ENCODE data around the gene NANP. TPM values are rescaled to one million over a fixed set of nuclear protein-coding genes. Genes with fewer than 3 reads are reported as not detected.
"Not testable (repeated sequence)": the region's sequence is repeated elsewhere in the genome, so short reads cannot be mapped to it uniquely, and the experiment has no call there.

Gene NANP
- total RNA-seq, 3 donors from 2014 or later = 2.5 to 4.9 (median 2.6) TPM

- Histone ChIP-seq H3K36me3 (ENCODE audit: low read depth) (no peaks in the 10 kb centered on the region), H3K4me1 (ENCODE audit: low read depth) (peaks cover 12% of the 10 kb centered on the region), H3K4me3 (no peak overlapping the region), H3K9me3 (no peaks in the 10 kb centered on the region)
- intact Hi-C loops (cut with DNase I, micrococcal nuclease) = no loop called here
- TF ChIP-seq CTCF (IDR thresholded peaks at IDR 0.05) = no peak
- ATAC-seq (no peak), DNase-seq (no peak)
Measured at GRCh38 chr20:25622049-25622448, 1.8 kb downstream of the NANP start.

- no peak for TF ChIP-seq CTCF (IDR thresholded peaks at IDR 0.05)
- H3K36me3 ChIP-seq (ENCODE audit: low read depth) = no peaks in the 10 kb centered on the region
- no peak overlapping the region for H3K4me3 ChIP-seq
- peaks cover 7% of the 10 kb centered on the region for H3K4me1 ChIP-seq (ENCODE audit: low read depth)
- ATAC-seq = no peak
- no peaks in the 10 kb centered on the region for H3K9me3 ChIP-seq
- no peak for DNase-seq
- intact Hi-C loops (cut with DNase I, micrococcal nuclease) = no loop called here
Measured at GRCh38 chr20:25619514-25619913, 4.3 kb downstream of the NANP start.

GRCh38 chr20:25608774-25609173, 15.0 kb downstream of the NANP start:
- no peak for DNase-seq
- ATAC-seq = no peak
- intact Hi-C loops (cut with DNase I, micrococcal nuclease) = no loop called here
- TF ChIP-seq CTCF (IDR thresholded peaks at IDR 0.05) = no peak
- Histone ChIP-seq H3K4me1 (ENCODE audit: low read depth) (no peaks in the 10 kb centered on the region), H3K4me3 (no peak overlapping the region), H3K36me3 (ENCODE audit: low read depth) (no peaks in the 10 kb centered on the region), H3K9me3 (no peaks in the 10 kb centered on the region)

GRCh38 chr20:25606094-25606695, 17.6 kb downstream of the NANP start:
- DNase-seq (no peak), ATAC-seq (no peak)
- Histone ChIP-seq H3K4me3 (no peak overlapping the region), H3K9me3 (no peaks in the 10 kb centered on the region), H3K36me3 (ENCODE audit: low read depth) (no peaks in the 10 kb centered on the region), H3K4me1 (ENCODE audit: low read depth) (no peaks in the 10 kb centered on the region)
- no peak for TF ChIP-seq CTCF (IDR thresholded peaks at IDR 0.05)
- intact Hi-C loops (cut with DNase I, micrococcal nuclease) = no loop called here

GRCh38 chr20:25605148-25605547, 18.7 kb downstream of the NANP start:
- H3K36me3 ChIP-seq (ENCODE audit: low read depth) = no peaks in the 10 kb centered on the region
- DNase-seq = no peak
- intact Hi-C loops (cut with DNase I, micrococcal nuclease) = no loop called here
- H3K4me3 ChIP-seq = no peak overlapping the region
- no peaks in the 10 kb centered on the region for H3K9me3 ChIP-seq
- no peak for ATAC-seq
- H3K4me1 ChIP-seq (ENCODE audit: low read depth) = no peaks in the 10 kb centered on the region
- TF ChIP-seq CTCF (IDR thresholded peaks at IDR 0.05) = no peak

GRCh38 chr20:25604611-25605010, 19.2 kb downstream of the NANP start:
- TF ChIP-seq CTCF (IDR thresholded peaks at IDR 0.05) = no peak
- intact Hi-C loops (cut with DNase I, micrococcal nuclease) = no loop called here
- Histone ChIP-seq H3K4me3 (no peak overlapping the region), H3K4me1 (ENCODE audit: low read depth) (no peaks in the 10 kb centered on the region), H3K36me3 (ENCODE audit: low read depth) (no peaks in the 10 kb centered on the region), H3K9me3 (no peaks in the 10 kb centered on the region)
- ATAC-seq (no peak), DNase-seq (no peak)

GRCh38 chr20:25602914-25603309, 20.9 kb downstream of the NANP start:
- intact Hi-C loops (cut with DNase I, micrococcal nuclease); DNase-seq; H3K9me3 ChIP-seq; H3K4me3 ChIP-seq; ATAC-seq; H3K36me3 ChIP-seq (ENCODE audit: low read depth); H3K4me1 ChIP-seq (ENCODE audit: low read depth): not testable (repeated sequence)

GRCh38 chr20:25602191-25602913, 21.5 kb downstream of the NANP start:
- ATAC-seq; H3K4me1 ChIP-seq (ENCODE audit: low read depth); H3K4me3 ChIP-seq; H3K9me3 ChIP-seq; H3K36me3 ChIP-seq (ENCODE audit: low read depth); DNase-seq; intact Hi-C loops (cut with DNase I, micrococcal nuclease): not testable (repeated sequence)

All from mucosa of descending colon (tissue), 3 donors.